Gastrocnemius medialis (tissue), 4 donors: ENCODE data around the gene FAM13A. TPM values are rescaled to one million over a fixed set of nuclear protein-coding genes. Genes with fewer than 3 reads are reported as not detected.

Experiments used
- ATAC-seq, 2 donors: fragments of 150-250 bp; one replicate each; pipeline ENCODE4 v1.9.1; 2016
- DNase-seq, 2 donors: peaks; one replicate each; pipeline ENCODE4 v3.0.0-alpha.2; 2019
- H3K27ac ChIP-seq, 4 donors: fragments of 200-600 bp; sonication (generic); 1 replicate in 1 of 4; 2 replicates in 3 of 4; pipeline ENCODE4 v1.5.1; 2016 to 2018; ENCODE audit warnings: mild to moderate bottlenecking in 2 of 4, moderate library complexity in 1 of 4
- H3K27me3 ChIP-seq, 3 donors: fragments of 200-600 bp; sonication (generic) in 2 of 3; 1 replicate in 1 of 3; 2 replicates in 2 of 3; pipeline versions ENCODE4 v1.5.1 to v1.6.0; 2016 to 2019; ENCODE audit warnings: mild to moderate bottlenecking in 1 of 3, moderate library complexity in 1 of 3
- H3K36me3 ChIP-seq, 2 donors: fragments of 200-600 bp; sonication (generic) in 1 of 2; one replicate each; pipeline ENCODE4 v1.5.1; 2017 to 2018
- H3K4me1 ChIP-seq, 2 donors: fragments of 200-600 bp; sonication (generic) in 1 of 2; one replicate each; pipeline ENCODE4 v1.5.1; 2016 to 2017; ENCODE audit warnings: mild to moderate bottlenecking in 2 of 2
- H3K4me3 ChIP-seq, 4 donors: fragments of 200-600 bp; sonication (generic) in 3 of 4; 1 replicate in 1 of 4; 2 replicates in 3 of 4; pipeline ENCODE4 v1.5.1; 2016 to 2019; ENCODE audit warnings: mild to moderate bottlenecking in 2 of 4
- H3K9me3 ChIP-seq, 3 donors: fragments of 200-600 bp; sonication (generic) in 2 of 3; 1 replicate in 1 of 3; 2 replicates in 2 of 3; pipeline ENCODE4 v1.5.1; 2016 to 2019
- POLR2A ChIP-seq, 2 donors: fragments of 450-650 bp; IDR thresholded peaks; one replicate each; pipeline ENCODE4 v1.6.1; 2017; ENCODE audit warnings: antibody characterized with exemption in 2 of 2, mild to moderate bottlenecking in 2 of 2, moderate library complexity in 2 of 2
- in situ Hi-C, 4 donors: fragments of 200-750 bp; cut with MboI; loops; one replicate each; pipeline versions ENCODE4 v1.15.0 to v1.8.0; 2017; ENCODE audit warnings: low sequenced_read_pairs in 4 of 4
- intact Hi-C: fragments of 100-400 bp; cut with DNase I; formaldehyde crosslinking; loops from one replicate; pipeline ENCODE4 v1.15.1; 2023; ENCODE audit warnings: low total_unique reads
- total RNA-seq, 4 donors: library from RNA; depleted of rRNA; stranded (reverse); fragments of >200 nt; gene quantifications; one replicate each; pipeline versions ENCODE4 v1.1.0 to v1.2.3, GENCODE V29; 2016
- TF ChIP-seq, protein P1 (sequence below), 5 experiments: fragments of 450-650 bp in 3 of 5; fragments of 200-600 bp in 2 of 5; sonication (generic) in 2 of 5; IDR thresholded peaks in 4 of 5; conservative IDR thresholded peaks in 1 of 5; 1 replicate in 4 of 5; 2 replicates in 1 of 5; pipeline ENCODE4 v1.5.1; 2016 to 2019; ENCODE audit warnings: antibody characterized with exemption in 5 of 5, mild to moderate bottlenecking in 3 of 5, moderate library complexity in 3 of 5

The FAM13A gene
- total RNA-seq, 4 donors from 2014 or later, result 6.7 to 14.1 (median 11.4) TPM

DNA sequence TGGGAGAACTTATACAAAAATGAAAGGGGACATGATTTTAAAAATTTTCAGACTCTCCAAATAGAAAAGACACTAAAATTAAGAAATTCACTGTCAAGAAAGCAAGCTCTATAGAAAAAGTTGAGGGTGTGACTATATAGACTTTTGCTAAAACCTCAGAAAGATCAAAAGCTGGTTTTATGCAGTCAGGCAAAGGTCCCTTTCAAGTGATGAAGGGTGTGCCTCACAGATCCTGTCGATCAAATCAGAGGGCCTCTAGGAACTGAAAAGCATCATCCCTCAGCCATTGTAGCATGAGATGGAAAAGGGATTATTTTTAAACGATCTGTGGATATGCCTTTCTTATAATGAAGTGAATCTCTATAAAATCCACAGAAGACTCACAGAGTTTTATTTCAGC is 116.5 kb downstream of the FAM13A start:
- TF ChIP-seq, protein P1, sequence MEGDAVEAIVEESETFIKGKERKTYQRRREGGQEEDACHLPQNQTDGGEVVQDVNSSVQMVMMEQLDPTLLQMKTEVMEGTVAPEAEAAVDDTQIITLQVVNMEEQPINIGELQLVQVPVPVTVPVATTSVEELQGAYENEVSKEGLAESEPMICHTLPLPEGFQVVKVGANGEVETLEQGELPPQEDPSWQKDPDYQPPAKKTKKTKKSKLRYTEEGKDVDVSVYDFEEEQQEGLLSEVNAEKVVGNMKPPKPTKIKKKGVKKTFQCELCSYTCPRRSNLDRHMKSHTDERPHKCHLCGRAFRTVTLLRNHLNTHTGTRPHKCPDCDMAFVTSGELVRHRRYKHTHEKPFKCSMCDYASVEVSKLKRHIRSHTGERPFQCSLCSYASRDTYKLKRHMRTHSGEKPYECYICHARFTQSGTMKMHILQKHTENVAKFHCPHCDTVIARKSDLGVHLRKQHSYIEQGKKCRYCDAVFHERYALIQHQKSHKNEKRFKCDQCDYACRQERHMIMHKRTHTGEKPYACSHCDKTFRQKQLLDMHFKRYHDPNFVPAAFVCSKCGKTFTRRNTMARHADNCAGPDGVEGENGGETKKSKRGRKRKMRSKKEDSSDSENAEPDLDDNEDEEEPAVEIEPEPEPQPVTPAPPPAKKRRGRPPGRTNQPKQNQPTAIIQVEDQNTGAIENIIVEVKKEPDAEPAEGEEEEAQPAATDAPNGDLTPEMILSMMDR (IDR thresholded peaks at IDR 0.05 in 4 of 5, conservative IDR thresholded peaks at IDR 0.05 in 1 of 5), result no peak
- no peak for TF ChIP-seq POLR2A (IDR thresholded peaks at IDR 0.05)
- Histone ChIP-seq H3K4me1 (no peaks in the 10 kb centered on the region), H3K9me3 (no peaks in the 10 kb centered on the region), H3K36me3 (no peaks in the 10 kb centered on the region), H3K27ac (no peak overlapping the region), H3K4me3 (no peak overlapping the region), H3K27me3 (no peaks in the 10 kb centered on the region)
- DNase-seq (no peak), ATAC-seq (no peak)
- in situ Hi-C loops (no loop called here), intact Hi-C loops (no loop called here)

DNA sequence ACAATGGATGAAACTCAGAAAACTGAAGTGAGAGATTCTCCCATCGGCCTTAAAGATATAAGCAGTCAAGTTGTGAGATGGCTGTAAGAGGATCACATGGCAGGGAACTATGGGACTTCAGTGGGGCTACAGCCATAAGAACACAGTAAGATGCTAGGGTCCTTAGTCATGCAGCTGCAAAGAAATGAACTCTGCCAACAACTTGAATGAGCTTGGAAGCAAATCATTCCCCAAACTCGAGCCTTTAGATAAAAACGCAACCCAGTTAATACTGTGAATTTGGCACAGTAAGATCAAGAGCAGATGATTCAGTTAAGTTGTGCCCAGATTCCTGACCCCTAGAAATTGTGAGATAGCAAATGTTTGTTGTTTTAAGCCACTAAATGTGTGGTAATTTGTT is 117.3 kb downstream of the FAM13A start:
- in situ Hi-C loops, result no loop called here
- H3K27me3 ChIP-seq, result no peaks in the 10 kb centered on the region
- no peak for ATAC-seq

DNA sequence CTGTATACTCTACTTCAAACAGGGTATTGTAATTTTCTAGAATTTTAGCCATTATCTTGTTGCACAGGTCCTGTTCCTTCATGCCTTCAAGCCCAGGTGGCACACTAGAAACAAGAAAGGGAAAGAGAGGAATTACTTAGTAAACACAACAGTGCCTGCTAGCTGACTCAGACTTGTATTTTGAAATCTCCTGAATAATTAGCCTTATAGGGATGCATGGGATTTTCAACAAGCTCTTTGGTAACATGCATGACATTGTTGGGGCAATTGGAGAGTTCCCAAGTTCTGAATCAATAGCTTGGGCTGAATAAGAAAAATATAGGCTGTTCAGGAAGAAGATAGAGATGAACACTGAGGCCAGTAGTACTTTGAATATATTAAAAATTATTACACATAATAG is 118.8 kb downstream of the FAM13A start:
- ATAC-seq, result no peak
- intact Hi-C loops (no loop called here), in situ Hi-C loops (no loop called here)
- H3K4me3 ChIP-seq, result no peak overlapping the region
- DNase-seq, result no peak
- TF ChIP-seq POLR2A (IDR thresholded peaks at IDR 0.05), result no peak
- TF ChIP-seq, protein P1 (IDR thresholded peaks at IDR 0.05 in 4 of 5, conservative IDR thresholded peaks at IDR 0.05 in 1 of 5), result no peak
- no peaks in the 10 kb centered on the region for H3K36me3 ChIP-seq
- no peaks in the 10 kb centered on the region for H3K4me1 ChIP-seq
- no peaks in the 10 kb centered on the region for H3K9me3 ChIP-seq
- H3K27ac ChIP-seq, result no peak overlapping the region
- no peaks in the 10 kb centered on the region for H3K27me3 ChIP-seq

More for the DNA sequence above, 117.3 kb downstream of the FAM13A start:
- H3K4me3 ChIP-seq, result no peak overlapping the region
- TF ChIP-seq, protein P1 (IDR thresholded peaks at IDR 0.05 in 4 of 5, conservative IDR thresholded peaks at IDR 0.05 in 1 of 5), result no peak
- no peak for TF ChIP-seq POLR2A (IDR thresholded peaks at IDR 0.05)
- H3K27ac ChIP-seq, result no peak overlapping the region
- no peak for DNase-seq
- intact Hi-C loops, result no loop called here
- H3K4me1 ChIP-seq, result no peaks in the 10 kb centered on the region
- no peaks in the 10 kb centered on the region for H3K9me3 ChIP-seq
- no peaks in the 10 kb centered on the region for H3K36me3 ChIP-seq

DNA sequence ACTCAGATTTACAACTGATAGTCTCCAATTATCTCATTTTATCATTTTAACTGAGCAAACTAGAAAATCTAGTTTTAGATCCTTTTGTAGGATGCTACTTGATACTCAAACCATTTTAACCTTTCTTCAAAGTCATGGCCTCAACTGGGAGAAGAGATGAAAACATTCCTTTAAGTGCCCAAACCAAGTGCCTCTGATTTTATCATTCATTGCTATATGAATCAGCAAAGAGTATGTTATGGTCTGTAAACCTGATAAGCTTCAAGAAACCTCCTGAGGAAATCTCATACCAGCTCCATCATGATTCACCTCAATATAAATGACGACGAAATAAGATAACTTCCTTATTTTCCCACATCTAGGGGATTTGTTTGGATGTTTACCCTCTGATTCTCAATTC is 119.9 kb downstream of the FAM13A start:
- Histone ChIP-seq H3K4me1 (no peaks in the 10 kb centered on the region), H3K27ac (no peak overlapping the region), H3K4me3 (no peak overlapping the region), H3K27me3 (no peaks in the 10 kb centered on the region), H3K9me3 (no peaks in the 10 kb centered on the region), H3K36me3 (no peaks in the 10 kb centered on the region)
- TF ChIP-seq POLR2A (IDR thresholded peaks at IDR 0.05), result no peak
- TF ChIP-seq, protein P1 (IDR thresholded peaks at IDR 0.05 in 4 of 5, conservative IDR thresholded peaks at IDR 0.05 in 1 of 5), result no peak
- in situ Hi-C loops, result no loop called here
- intact Hi-C loops, result no loop called here
- DNase-seq, result no peak
- ATAC-seq, result no peak
